Measurements from ENCODE around the gene NR2C2. TPM values are rescaled to one million over a fixed set of nuclear protein-coding genes. Genes with fewer than 3 reads are reported as not detected.

Gene NR2C2
- total RNA-seq, 1 donor = 26.3 TPM

- H3K4me3 ChIP-seq (ENCODE audit: low read depth, low read length) = peak within 1 kb of the TSS; percentile 89
- TF ChIP-seq, protein P1, sequence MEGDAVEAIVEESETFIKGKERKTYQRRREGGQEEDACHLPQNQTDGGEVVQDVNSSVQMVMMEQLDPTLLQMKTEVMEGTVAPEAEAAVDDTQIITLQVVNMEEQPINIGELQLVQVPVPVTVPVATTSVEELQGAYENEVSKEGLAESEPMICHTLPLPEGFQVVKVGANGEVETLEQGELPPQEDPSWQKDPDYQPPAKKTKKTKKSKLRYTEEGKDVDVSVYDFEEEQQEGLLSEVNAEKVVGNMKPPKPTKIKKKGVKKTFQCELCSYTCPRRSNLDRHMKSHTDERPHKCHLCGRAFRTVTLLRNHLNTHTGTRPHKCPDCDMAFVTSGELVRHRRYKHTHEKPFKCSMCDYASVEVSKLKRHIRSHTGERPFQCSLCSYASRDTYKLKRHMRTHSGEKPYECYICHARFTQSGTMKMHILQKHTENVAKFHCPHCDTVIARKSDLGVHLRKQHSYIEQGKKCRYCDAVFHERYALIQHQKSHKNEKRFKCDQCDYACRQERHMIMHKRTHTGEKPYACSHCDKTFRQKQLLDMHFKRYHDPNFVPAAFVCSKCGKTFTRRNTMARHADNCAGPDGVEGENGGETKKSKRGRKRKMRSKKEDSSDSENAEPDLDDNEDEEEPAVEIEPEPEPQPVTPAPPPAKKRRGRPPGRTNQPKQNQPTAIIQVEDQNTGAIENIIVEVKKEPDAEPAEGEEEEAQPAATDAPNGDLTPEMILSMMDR (IDR thresholded peaks at IDR 0.05; ENCODE audit: insufficient read depth, low read depth, low read length) = no peak
- DNase-seq (ENCODE audit: low read depth) = peak; percentile 92
These were observed 117.6 kb downstream of the NR2C2 start, which contains the start of gene MRPS25 for GRCh38 chr3:15064835-15065549. TSS of gene MRPS25 (minus strand) at chr3:15065315. CDS start at chr3:15065194, 121 bp downstream.

DNA sequence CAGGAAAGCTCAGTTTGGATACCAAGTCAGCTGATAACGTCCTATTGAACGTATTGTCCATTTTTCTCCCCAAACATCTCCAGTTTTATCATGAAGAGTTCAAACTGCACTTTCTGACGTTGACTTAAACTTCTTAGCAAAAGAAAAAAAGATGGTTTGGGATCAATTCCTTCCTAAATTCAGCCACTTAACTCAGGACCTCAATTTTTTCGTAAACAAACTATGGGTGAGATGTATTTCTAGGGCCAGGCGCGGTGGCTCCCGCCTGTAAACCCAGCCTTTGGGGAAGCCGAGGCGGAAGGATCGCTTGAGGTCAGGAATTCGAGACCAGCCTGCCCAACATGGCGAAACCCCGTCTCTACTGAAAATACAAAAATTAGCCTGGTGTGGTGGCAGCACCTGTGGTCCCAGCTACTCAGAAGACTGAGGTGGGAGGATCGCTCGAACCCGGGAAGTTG, 118.2 kb downstream of the NR2C2 start:
- DNase-seq (ENCODE audit: low read depth) = no peak
- TF ChIP-seq, protein P1 (IDR thresholded peaks at IDR 0.05; ENCODE audit: insufficient read depth, low read depth, low read length) = no peak
- peak overlapping the region; percentile 89 for H3K4me3 ChIP-seq (ENCODE audit: low read depth, low read length)

GRCh38 chr3:15066467-15066866, 119.1 kb downstream of the NR2C2 start:
- no peak overlapping the region for H3K4me3 ChIP-seq (ENCODE audit: low read depth, low read length)
- no peak for DNase-seq (ENCODE audit: low read depth)
- TF ChIP-seq, protein P1 (IDR thresholded peaks at IDR 0.05; ENCODE audit: insufficient read depth, low read depth, low read length) = no peak

DNA sequence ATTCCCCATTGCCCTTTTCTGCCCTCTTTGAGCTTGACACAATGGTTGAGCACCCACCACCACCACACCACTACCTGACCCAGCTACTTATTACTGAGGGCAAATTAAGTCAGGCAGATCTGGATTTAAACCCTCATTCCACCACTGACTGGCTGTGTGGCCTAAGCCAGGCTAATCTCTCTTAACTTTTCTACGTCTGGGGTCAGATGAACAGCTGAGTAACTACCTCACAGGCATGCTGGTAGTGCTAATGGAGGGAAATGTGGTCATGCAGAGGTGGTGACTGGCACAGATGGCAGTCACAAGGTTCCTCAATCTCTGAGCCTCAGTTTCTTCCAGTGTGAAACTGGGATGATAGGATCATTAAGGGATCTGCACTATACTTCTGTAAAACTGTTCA, 122.1 kb downstream of the NR2C2 start:
- no peak for DNase-seq (ENCODE audit: low read depth)
- H3K4me3 ChIP-seq (ENCODE audit: low read depth, low read length) = no peak overlapping the region
- TF ChIP-seq, protein P1 (IDR thresholded peaks at IDR 0.05; ENCODE audit: insufficient read depth, low read depth, low read length) = no peak

GRCh38 chr3:15071699-15072098, 124.3 kb downstream of the NR2C2 start:
- H3K4me3 ChIP-seq (ENCODE audit: low read depth, low read length) = no peak overlapping the region
- TF ChIP-seq, protein P1 (IDR thresholded peaks at IDR 0.05; ENCODE audit: insufficient read depth, low read depth, low read length) = no peak
- DNase-seq (ENCODE audit: low read depth) = no peak

GRCh38 chr3:15074500-15074899, 127.1 kb downstream of the NR2C2 start:
- DNase-seq (ENCODE audit: low read depth) = no peak
- H3K4me3 ChIP-seq (ENCODE audit: low read depth, low read length) = no peak overlapping the region
- TF ChIP-seq, protein P1 (IDR thresholded peaks at IDR 0.05; ENCODE audit: insufficient read depth, low read depth, low read length) = no peak

All from fibroblast of villous mesenchyme (primary cell).